Measurements from ENCODE around the gene CBL.

CBL gene

GRCh38 chr11:119329320-119329719 is 123.2 kb downstream of the CBL start:
- H3K4me3 ChIP-seq (ENCODE audit: low read depth, low read length) = no peak overlapping the region
- no peak for DNase-seq
- no peaks in the 10 kb centered on the region for H3K36me3 ChIP-seq
- H3K9me3 ChIP-seq = no peaks in the 10 kb centered on the region
- no peaks in the 10 kb centered on the region for H3K4me1 ChIP-seq
- no peaks in the 10 kb centered on the region for H3K27me3 ChIP-seq
- no peak for TF ChIP-seq CTCF (IDR thresholded peaks at IDR 0.05; ENCODE audit: low read depth, low read length)

DNA sequence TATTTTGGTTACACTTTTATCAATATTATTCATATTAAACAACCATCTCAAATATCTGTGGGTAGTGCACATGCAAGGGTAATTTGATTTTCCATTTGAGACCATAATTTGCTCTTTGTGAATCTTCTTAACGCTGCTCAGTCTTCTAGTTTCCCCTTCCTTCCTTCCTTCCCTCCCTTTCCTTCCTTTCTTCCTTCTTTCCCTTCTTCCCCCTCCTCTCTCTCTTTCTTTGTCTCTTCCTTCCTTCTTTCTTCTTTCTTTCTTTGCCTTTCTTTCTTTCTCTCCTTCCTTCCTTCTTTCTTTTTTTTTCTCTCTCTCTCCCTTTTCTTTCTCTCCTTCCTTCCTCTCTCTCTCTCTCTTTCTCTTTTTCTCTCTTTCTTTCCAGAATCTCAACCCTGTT is 124.1 kb downstream of the CBL start:
- no peak for TF ChIP-seq CTCF (IDR thresholded peaks at IDR 0.05; ENCODE audit: low read depth, low read length)
- no peaks in the 10 kb centered on the region for H3K9me3 ChIP-seq

GRCh38 chr11:119332111-119332765 is 126.1 kb downstream of the CBL start:
- H3K4me3 ChIP-seq (ENCODE audit: low read depth, low read length) = no peak overlapping the region
- H3K9me3 ChIP-seq = no peaks in the 10 kb centered on the region
- DNase-seq = no peak
- no peaks in the 10 kb centered on the region for H3K4me1 ChIP-seq
- H3K36me3 ChIP-seq = no peaks in the 10 kb centered on the region
- no peak for TF ChIP-seq CTCF (IDR thresholded peaks at IDR 0.05; ENCODE audit: low read depth, low read length)
- H3K27me3 ChIP-seq = no peaks in the 10 kb centered on the region

More for the DNA sequence above, 124.1 kb downstream of the CBL start:
- DNase-seq = no peak
- Histone ChIP-seq H3K27me3 (no peaks in the 10 kb centered on the region), H3K36me3 (no peaks in the 10 kb centered on the region), H3K4me1 (no peaks in the 10 kb centered on the region), H3K4me3 (ENCODE audit: low read depth, low read length) (no peak overlapping the region)

- Histone ChIP-seq H3K4me1 (peaks cover 3% of the 10 kb centered on the region), H3K36me3 (no peaks in the 10 kb centered on the region), H3K27me3 (peaks cover 1% of the 10 kb centered on the region), H3K4me3 (ENCODE audit: low read depth, low read length) (peak within 1 kb of the TSS; percentile 95), H3K9me3 (no peaks in the 10 kb centered on the region)
- TF ChIP-seq CTCF (IDR thresholded peaks at IDR 0.05; ENCODE audit: low read depth, low read length) = no peak
- DNase-seq = peak; percentile 95
Observed at GRCh38 chr11:119334174-119334930, 128.2 kb downstream of the CBL start, which contains the start of gene RNF26. RNF26 (plus strand) TSS chr11:119334527; CDS start chr11:119335123, 596 bp downstream.

GRCh38 chr11:119335091-119335654 is 129.0 kb downstream of the CBL start:
- Histone ChIP-seq H3K27me3 (peaks cover 9% of the 10 kb centered on the region), H3K36me3 (no peaks in the 10 kb centered on the region), H3K4me3 (ENCODE audit: low read depth, low read length) (peak overlapping the region; percentile 95), H3K9me3 (no peaks in the 10 kb centered on the region), H3K4me1 (peaks cover 3% of the 10 kb centered on the region)
- DNase-seq = no peak
- TF ChIP-seq CTCF (IDR thresholded peaks at IDR 0.05; ENCODE audit: low read depth, low read length) = no peak
